ENCODE measurements around the gene SPPL2C. TPM values are rescaled to one million over a fixed set of nuclear protein-coding genes. Genes with fewer than 3 reads are reported as not detected.

SPPL2C gene
- total RNA-seq, 2 experiments from 2014 or later, result not detected

- Histone ChIP-seq H3K36me3 (ENCODE audit: insufficient read depth, low read length) (no peaks in the 10 kb centered on the region), H3K4me3 (ENCODE audit: low read depth, low read length, poor library complexity, severe bottlenecking) (no peak overlapping the region), H3K9me2 (ENCODE audit: insufficient read depth, low read length) (no peaks in the 10 kb centered on the region), H2AFZ (ENCODE audit: low read length) (no peak overlapping the region), H3K27ac (ENCODE audit: low read depth, low read length, poor library complexity, severe bottlenecking) (no peak overlapping the region), H3K4me1 (ENCODE audit: insufficient read depth, low read length, poor library complexity, severe bottlenecking) (no peaks in the 10 kb centered on the region), H3K4me2 (ENCODE audit: low read length) (no peak overlapping the region), H4K20me1 (ENCODE audit: insufficient read depth, low read length) (no peaks in the 10 kb centered on the region), H3K9me3 (ENCODE audit: low read length) (no peaks in the 10 kb centered on the region), H3K79me2 (ENCODE audit: insufficient read depth, low read depth, low read length) (no peaks in the 10 kb centered on the region)
- ChIA-PET CTCF (ENCODE audit: unreplicated experiment) (no interaction called here), POLR2A (no interaction called here)
- intact Hi-C loops (cut with micrococcal nuclease; ENCODE audit: unreplicated experiment), result no loop called here
- BruUV-seq (replicated peaks), result no TSS peak
- TF ChIP-seq EZH2phosphoT487 (IDR thresholded peaks at IDR 0.05; ENCODE audit: borderline replicate concordance, low read depth, low read length) (no peak), CTCF (conservative IDR thresholded peaks at IDR 0.05; ENCODE audit: low read length) (no peak)
- DNase-seq (ENCODE audit: low spot score), result no peak
These were observed 43.3 kb upstream of the SPPL2C start for GRCh38 chr17:45801421-45801820.

DNA sequence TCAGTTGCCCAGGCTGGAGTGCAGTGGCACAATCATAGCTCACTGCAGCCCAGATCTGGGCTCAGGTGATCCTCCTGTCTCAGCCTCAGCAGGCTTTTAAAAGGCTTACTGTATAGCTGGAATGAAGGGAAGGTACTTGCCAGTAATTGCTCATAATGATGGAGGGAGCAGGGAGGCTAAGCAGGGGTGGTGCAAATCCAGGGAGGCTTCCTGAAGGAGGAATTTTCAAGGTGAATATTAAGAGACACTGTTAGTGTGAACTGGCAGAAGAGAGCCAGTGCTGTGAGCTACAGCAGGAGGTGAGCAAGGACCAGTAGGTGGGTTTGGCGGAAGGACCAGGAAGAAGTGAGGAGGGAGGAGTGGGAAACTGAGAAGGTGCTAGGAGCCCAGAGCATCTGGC lies 35.8 kb upstream of the SPPL2C start:
- ChIA-PET CTCF (ENCODE audit: unreplicated experiment) (no interaction called here), POLR2A (no interaction called here)
- no peaks in the 10 kb centered on the region for H4K20me1 ChIP-seq (ENCODE audit: insufficient read depth, low read length)
- DNase-seq (ENCODE audit: low spot score), result no peak
- no TSS peak for BruUV-seq (replicated peaks)
- H3K4me3 ChIP-seq (ENCODE audit: low read depth, low read length, poor library complexity, severe bottlenecking), result no peak overlapping the region
- no peak for TF ChIP-seq CTCF (conservative IDR thresholded peaks at IDR 0.05; ENCODE audit: low read length)
- TF ChIP-seq EZH2phosphoT487 (IDR thresholded peaks at IDR 0.05; ENCODE audit: borderline replicate concordance, low read depth, low read length), result no peak
- no peaks in the 10 kb centered on the region for H3K4me1 ChIP-seq (ENCODE audit: insufficient read depth, low read length, poor library complexity, severe bottlenecking)
- H3K4me2 ChIP-seq (ENCODE audit: low read length), result no peak overlapping the region
- H3K27ac ChIP-seq (ENCODE audit: low read depth, low read length, poor library complexity, severe bottlenecking), result no peak overlapping the region
- no peaks in the 10 kb centered on the region for H3K36me3 ChIP-seq (ENCODE audit: insufficient read depth, low read length)
- intact Hi-C loops (cut with micrococcal nuclease; ENCODE audit: unreplicated experiment), result no loop called here
- no peak overlapping the region for H2AFZ ChIP-seq (ENCODE audit: low read length)
- H3K9me2 ChIP-seq (ENCODE audit: insufficient read depth, low read length), result no peaks in the 10 kb centered on the region
- H3K79me2 ChIP-seq (ENCODE audit: insufficient read depth, low read depth, low read length), result no peaks in the 10 kb centered on the region
- no peaks in the 10 kb centered on the region for H3K9me3 ChIP-seq (ENCODE audit: low read length)

GRCh38 chr17:45809499-45809898 lies 35.2 kb upstream of the SPPL2C start:
- no TSS peak for BruUV-seq (replicated peaks)
- no peaks in the 10 kb centered on the region for H3K36me3 ChIP-seq (ENCODE audit: insufficient read depth, low read length)
- POLR2A ChIA-PET, result no interaction called here
- intact Hi-C loops (cut with micrococcal nuclease; ENCODE audit: unreplicated experiment), result no loop called here
- H3K9me3 ChIP-seq (ENCODE audit: low read length), result no peaks in the 10 kb centered on the region
- no peak for DNase-seq (ENCODE audit: low spot score)
- H3K27ac ChIP-seq (ENCODE audit: low read depth, low read length, poor library complexity, severe bottlenecking), result no peak overlapping the region
- H4K20me1 ChIP-seq (ENCODE audit: insufficient read depth, low read length), result no peaks in the 10 kb centered on the region
- no peak overlapping the region for H3K4me2 ChIP-seq (ENCODE audit: low read length)
- TF ChIP-seq CTCF (conservative IDR thresholded peaks at IDR 0.05; ENCODE audit: low read length) (no peak), EZH2phosphoT487 (IDR thresholded peaks at IDR 0.05; ENCODE audit: borderline replicate concordance, low read depth, low read length) (no peak)
- H3K4me1 ChIP-seq (ENCODE audit: insufficient read depth, low read length, poor library complexity, severe bottlenecking), result no peaks in the 10 kb centered on the region
- no peaks in the 10 kb centered on the region for H3K79me2 ChIP-seq (ENCODE audit: insufficient read depth, low read depth, low read length)
- H2AFZ ChIP-seq (ENCODE audit: low read length), result no peak overlapping the region
- H3K4me3 ChIP-seq (ENCODE audit: low read depth, low read length, poor library complexity, severe bottlenecking), result no peak overlapping the region
- CTCF ChIA-PET (ENCODE audit: unreplicated experiment), result no interaction called here
- no peaks in the 10 kb centered on the region for H3K9me2 ChIP-seq (ENCODE audit: insufficient read depth, low read length)
